Activated CD4-positive, alpha-beta T cell treated with anti-CD3 and anti-CD28 coated beads for 24 hours (primary cell): ENCODE data around the gene LLGL1.
A peak's percentile ranks its signal among the peaks of the same experiment; 100 is the strongest.

Experiments
- DNase-seq, 2 donors: peaks; one replicate each; pipeline ENCODE4 v3.0.0-alpha.2; 2020; ENCODE audit warnings: low read depth in 2 of 2

LLGL1 gene

DNA sequence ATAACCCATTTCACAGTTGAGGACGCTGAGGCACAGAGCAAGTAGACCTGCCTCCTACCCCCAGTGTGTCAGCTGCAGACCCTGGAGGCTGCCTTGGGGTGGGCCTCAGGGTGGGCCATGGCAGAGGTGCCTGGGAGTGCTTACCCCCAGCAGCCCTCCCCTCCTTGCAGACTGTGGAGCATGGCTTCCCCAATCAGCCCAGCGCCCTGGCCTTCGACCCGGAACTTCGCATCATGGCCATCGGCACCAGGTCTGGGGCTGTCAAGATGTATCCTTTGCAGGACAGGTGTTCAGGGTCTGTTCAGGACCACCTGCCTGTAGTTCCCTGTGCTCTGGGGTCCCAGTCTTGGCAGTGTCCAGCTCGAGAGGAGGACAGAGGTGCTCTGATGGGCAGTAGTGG lies 4.3 kb downstream of the LLGL1 start:
- DNase-seq, result no peak

DNA sequence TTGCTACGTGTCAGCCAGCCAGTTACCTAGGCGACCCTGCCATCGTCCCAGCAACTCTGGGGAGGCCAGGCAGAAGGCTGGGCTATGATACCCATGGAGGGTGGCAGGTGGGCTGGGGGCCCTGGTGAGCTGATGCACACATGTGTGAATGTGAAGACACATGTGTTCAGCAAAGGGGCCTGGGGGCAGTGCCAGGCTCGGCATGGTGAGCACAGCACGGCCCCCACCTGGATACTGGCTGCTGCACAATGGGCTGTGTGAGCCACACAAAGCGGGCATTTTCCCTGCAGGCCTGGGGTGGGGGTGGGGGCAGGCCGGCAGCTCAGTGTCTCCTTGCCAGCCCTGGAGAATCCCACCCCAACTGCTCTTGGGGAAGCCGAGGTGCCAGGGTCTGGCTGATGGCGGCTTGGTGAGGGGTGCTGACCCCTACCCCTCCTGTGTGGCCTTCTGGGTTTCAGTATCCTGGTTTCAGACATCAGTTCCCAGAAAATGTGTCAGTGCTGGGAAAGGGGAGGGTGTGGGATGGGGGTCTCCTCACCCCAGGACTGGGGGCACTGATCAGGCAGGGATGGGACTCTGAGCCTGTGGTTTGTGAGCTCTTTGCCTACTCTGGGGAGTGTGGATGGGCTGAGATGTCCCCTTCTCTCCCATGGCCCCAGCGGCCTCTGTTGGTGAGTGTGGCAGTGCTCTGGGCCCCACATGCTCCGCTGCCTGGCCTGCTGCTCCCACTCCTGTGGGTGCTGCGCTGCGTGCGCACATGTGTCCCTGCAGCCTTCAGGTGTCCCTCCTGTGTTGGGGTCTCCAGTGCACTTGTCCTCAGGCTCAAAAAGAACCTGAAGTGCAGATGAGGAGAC lies 5.1 kb downstream of the LLGL1 start:
- no peak for DNase-seq

DNA sequence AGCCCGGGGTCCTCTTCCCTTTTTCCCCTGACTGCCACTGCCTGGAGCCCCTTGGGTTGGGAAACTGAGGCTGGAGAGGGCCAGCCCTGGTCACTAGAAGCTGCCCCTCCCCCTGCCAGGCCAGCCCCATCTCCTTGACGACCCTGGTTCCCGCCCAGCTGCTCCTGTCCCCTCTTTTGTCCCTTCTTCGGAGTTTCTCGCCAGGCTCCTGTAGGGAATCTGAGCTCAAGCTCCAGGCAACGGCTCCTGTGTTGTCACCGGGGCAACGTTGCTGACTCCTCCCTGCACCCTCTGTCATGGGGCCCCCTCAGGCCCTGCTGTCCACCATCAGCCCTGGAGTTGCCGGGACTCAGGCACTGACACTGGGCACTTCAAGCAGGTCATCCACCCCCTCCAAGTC lies 5.7 kb downstream of the LLGL1 start:
- DNase-seq, result no peak

DNA sequence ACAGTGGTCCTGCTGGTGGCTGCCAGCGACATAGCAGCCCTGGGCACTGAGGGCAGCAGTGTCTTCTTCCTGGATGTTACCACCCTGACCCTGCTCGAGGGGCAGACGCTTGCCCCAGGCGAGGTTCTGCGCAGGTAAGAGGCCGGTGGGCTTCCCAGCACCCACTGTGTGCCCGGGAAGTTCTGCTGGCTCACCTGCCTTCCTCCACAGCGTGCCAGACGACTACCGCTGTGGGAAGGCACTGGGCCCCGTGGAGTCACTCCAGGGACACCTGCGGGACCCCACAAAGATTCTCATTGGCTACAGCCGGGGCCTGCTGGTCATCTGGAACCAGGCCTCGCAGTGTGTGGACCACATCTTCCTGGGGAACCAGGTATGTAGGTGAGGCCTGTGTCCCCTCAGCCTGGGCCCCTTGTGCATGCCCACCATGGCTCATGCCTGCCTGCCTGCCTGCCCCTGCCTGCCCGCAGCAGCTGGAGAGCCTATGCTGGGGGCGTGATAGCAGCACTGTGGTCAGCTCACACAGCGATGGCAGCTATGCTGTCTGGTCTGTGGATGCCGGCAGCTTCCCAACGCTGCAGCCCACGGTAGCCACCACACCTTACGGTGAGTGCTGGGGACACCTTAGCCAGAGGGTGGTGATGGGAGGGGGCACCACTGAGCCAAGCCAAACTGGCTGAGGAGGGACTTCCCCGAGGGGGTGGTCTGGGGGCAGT lies 8.5 kb downstream of the LLGL1 start:
- no peak for DNase-seq

DNA sequence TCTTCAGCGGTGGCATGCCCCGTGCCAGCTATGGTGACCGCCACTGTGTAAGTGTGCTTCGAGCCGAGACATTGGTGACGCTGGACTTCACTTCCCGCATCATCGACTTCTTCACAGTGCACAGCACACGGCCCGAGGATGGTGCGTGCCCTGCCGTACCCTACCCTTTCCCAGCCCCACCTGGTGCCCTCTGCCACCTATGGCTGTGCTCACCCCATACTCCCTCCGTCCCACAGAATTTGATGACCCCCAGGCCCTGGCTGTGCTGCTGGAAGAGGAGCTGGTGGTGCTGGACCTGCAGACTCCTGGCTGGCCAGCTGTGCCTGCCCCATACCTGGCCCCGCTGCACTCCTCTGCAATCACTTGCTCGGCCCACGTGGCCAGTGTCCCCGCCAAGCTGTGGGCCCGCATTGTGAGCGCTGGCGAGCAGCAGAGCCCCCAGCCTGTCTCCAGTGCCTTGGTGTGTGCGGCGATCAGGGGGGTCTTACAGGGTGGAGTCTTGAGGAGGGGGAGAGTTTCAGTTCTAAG lies 9.5 kb downstream of the LLGL1 start:
- no peak for DNase-seq

DNA sequence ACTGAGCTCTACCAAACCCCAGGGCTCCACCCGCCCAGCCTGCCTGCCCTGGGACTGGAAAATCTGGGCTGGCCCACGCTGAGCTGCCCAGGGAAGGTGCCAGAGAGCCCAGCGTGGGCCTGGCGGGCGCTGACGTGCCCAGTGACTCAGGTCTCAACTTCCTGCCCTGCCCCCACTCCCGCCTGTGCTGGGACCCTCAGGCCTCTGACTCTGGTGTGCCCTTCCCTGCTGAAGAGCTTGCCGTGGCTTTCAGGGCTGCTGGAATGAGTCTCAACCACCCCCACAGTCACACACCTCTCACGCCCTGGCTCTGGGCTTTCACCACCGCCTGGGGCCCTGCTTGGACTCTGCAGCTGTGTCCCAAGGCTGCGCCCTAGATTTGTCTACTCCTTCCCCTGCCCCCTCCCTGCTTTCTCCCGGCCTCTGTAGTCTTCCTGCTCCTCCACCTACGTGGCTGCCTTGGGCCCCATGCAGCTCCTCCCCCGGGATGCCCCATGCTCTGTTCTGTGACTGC lies 10.4 kb downstream of the LLGL1 start:
- DNase-seq, result peak in 1 of 2 donors; percentile 21

DNA sequence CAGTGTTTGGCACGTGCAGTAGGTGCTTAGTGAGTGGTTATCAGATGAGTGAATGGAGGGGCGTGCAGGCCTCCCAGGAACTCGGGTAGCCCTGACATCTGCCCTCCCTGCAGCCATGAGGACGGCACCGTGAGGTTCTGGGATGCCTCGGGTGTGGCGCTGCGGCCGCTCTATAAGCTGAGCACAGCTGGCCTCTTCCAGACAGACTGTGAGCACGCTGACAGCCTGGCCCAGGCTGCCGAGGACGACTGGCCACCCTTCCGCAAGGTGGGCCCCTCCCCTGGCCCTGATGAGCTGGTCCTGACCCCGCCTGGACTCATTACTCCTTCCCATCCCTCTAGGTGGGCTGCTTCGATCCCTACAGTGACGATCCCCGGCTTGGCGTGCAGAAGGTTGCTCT lies 11.1 kb downstream of the LLGL1 start:
- no peak for DNase-seq

DNA sequence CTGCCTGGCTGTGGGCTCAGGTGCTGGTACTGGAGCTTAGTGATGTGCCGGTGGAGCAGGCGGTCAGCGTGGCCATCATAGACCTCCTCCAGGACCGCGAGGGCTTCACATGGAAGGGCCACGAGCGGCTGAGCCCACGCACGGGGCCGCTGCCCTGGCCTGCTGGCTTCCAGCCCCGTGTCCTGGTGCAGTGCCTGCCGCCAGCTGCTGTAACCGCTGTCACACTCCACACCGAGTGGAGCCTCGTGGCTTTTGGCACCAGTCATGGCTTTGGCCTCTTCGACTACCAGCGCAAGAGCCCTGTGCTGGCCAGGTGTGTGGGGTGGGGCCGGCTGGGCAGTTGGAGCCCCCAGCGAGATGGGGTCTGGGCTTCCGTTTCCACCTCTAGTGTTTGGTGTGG lies 12.0 kb downstream of the LLGL1 start:
- DNase-seq, result no peak

DNA sequence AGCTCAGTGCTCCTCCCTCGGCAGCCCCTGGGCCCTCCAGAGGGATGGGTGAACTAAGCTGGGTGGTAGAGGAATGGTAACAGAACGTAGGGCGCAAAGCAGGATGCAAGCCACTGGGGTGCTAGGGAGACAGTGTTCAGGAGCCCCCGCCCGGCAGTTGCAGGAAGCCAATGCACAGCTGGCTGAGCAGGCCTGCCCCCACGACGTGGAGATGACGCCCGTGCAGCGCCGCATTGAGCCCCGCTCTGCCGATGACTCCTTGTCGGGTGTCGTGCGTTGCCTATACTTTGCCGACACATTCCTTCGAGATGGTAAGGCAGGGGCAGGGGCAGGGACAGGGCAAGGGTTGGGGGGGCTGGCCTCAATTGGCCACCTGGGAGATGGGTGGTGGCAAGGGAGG lies 12.9 kb downstream of the LLGL1 start:
- DNase-seq, result no peak

DNA sequence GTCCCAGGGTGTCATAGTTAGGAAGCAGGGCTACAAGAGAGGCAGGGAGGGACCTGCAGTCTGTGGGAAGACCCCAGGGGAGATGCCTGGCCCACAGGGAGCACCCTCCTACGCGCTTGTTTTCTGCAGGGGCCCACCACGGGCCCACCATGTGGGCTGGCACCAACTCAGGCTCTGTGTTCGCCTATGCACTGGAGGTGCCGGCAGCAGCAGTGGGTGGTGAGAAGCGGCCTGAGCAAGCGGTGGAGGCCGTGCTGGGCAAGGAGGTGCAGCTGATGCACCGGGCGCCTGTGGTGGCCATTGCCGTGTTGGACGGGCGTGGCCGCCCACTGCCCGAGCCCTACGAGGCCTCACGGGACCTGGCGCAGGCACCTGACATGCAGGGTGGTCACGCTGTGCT lies 15.0 kb downstream of the LLGL1 start:
- DNase-seq, result no peak

DNA sequence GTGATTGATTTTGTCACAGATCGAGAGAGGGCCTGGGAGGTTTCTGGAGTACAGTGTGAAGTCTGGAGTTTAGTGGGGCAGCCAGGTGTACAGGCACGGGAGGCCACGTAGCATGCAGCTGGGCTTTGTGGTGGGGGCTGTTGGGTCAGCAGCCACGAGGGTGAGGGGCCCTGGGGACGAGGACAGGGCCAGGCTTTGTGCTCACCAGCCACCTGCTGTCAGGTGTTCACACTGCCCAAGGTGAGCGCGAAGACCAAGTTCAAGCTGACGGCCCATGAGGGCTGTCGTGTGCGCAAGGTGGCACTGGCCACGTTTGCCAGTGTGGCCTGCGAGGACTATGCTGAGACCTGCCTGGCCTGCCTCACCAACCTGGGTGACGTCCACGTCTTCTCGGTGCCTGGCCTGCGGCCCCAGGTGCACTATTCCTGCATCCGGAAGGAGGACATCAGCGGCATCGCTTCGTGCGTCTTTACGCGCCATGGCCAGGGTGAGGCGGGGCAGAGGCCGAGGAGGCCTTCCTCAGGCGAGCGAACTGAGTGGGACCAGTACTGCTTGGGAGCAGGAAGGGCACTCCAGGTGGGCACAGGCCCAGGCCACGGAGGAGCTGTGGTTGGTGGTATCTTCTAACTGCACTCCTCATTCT lies 15.9 kb downstream of the LLGL1 start:
- DNase-seq, result no peak

DNA sequence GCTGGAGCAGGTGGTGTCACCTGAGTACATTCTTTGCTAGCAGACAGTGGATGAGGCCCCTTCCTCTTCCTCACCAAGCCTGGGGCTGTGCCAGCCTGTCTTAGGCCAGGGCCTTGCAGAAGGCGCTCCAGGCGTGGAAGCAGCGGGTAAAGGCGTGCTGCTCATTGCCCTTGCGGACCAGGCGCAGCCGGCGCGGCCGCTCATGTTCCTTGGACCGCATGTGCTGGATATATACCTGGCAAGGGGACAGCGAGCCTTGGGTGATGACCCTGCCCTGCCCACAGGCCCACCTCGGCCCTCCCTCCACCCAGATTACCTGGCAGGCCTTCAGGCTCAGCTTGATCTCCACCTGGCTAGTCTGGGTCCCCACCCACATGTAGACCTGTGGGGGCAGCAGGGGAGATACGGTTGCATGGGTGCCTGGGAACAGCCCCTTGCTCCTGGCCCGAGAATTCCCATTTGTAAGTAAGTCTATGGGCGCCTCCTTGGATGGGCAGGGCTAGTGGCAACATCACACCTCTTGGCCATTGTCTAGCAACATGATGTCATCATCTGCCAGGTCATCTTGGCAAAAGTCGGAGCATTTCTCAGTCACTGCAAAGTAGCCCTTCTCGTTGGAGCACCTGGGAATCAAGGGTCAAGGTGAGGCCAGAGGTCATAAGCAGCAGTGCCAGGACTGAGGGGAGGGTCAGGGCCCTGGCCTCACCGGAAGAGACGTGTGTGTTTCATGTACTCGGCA lies 19.8 kb downstream of the LLGL1 start:
- no peak for DNase-seq

DNA sequence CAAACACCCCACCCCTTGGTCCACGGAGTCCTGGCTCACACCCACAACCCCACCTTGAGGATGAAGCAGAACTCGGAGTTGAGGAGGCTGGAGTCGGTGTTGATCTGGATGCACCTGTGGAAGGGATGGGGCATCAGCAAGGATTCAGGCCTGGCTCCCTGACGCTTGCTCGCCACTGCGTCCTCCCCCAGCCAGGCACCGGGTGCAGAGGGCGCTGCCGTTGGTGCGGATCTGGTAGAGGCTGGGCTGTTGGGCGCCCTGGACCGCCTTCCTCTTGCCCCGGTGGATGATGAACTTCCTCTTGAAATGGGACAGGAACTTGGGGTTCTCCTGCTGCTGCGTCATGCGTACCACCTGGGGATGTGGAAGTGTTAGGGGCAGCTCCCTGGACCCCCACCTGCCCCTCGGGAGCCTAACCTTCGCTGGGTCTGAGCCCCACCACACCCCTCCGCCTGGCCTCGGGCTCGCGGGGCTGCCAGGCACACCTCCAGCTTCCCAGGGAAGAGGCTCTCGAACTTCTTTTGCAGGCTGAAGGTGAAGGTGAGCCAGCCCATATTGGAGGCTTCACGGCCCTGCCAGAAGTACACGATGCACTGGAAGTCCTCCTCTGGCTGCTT lies 20.8 kb downstream of the LLGL1 start:
- DNase-seq, result no peak

DNA sequence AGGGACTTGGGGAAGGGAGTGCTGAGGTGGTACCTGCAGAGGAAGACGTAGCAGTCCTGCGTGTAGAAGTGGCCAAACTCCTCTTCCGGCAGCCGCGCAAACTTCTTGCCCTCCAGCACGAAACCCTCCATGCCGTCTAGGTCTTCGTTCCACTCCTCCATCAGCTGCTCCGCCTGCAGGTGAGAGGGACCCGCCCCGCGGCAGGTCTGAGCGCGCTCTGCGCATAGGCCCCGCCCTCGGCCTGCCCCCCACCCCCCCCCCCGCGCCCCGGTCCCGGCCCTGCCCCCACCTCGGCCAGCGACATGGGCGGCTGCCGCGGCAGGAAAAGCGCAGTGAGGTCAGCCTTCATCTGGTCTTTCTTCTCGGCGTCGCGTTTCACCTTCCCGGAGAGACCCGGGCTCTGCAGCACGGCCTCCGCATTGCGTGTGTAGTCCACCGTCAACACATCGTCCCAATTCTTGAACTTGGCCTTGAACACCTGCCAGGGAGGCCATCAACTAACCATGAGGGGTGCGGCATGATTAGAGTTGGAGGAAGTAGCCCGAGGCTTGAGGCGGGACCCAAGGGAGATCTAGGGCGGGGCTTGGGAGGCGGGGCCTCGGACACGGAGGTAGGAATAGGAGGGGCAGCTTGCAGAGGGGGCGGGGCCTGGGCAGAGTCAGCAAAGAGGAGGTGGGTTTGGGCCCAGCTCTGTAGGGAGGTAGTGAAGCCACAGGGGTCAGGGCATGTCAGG lies 21.6 kb downstream of the LLGL1 start:
- DNase-seq, result peak; percentile 38 to 47

DNA sequence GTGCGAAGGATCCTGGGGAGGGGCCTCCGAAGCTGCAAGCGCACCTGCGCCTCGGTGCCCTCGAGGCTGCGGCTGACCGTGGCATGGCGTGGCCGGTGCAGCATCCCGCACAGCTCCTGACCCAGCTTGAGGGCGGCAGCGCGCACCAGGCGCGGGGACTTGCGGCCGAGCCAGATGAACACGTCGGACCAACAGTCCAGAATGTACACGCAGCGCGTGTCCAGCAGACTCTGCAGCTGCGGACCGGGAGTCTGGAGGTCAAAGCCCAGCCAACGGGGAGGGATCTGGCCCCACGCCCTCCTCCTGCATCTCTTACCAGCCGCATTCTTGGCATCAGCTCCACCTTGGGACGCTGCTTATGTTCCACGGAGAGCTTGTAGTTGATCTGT lies 22.2 kb downstream of the LLGL1 start:
- no peak for DNase-seq

DNA sequence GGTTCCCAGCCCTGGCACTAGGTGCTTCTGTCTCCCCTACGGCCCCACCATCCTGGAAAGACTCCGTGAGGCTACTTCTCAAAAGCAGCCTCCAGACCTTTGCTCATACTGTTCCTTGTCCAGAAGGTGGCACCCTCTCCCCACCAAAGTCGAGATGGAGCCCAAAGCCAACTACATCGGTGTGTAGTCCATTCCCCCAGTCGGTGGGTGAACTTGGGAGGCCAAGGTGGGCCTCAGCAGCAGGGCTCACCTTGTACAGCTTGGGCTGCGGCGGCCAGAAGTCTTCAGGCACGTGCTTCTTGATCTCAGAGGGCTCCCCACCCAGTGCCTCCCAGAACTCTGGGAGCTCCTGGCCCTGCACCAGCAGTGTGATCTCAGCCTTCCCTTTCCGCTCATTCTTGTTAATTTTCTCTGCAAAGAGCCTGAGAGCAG lies 22.9 kb downstream of the LLGL1 start:
- peak; percentile 44 to 50 for DNase-seq

DNA sequence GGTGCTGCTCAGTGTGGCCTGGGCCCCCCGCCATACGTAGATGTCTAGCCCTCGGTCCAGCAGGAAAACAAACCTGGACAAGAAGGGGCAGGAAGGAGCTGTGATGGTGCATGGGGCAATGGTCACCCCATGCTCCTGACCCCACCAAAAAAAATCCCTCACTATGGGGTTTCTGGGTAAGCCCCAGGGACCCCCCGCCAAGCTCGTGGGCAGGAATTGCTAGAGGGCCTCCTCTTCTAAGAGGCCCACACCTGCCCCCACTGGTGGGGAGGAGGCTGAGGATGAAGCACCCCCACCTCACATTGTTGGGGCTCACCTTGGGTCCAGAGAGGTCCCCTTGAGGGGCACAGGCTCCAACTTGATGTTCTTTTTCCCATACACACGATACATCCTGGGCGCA lies 23.4 kb downstream of the LLGL1 start:
- DNase-seq, result no peak

DNA sequence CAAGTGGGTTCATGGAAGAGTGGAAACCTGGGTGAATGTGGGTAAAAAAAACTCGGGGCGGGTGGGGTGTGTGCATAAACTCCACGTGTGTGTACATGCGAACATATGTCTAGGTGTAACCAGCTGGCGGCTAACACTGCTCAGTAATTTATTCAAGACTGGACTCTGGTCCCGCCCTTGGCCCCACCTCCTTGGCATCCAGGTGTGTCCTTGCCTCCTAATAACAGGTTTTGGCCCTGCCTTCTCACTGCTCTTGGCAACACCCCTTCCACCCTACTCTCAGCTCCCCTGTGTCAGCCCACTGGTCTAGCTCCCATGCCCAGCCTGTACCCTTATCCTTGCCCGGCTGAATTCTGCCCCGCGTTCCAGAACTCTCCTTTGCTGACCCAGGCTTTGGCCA lies 24.8 kb downstream of the LLGL1 start:
- DNase-seq, result no peak

DNA sequence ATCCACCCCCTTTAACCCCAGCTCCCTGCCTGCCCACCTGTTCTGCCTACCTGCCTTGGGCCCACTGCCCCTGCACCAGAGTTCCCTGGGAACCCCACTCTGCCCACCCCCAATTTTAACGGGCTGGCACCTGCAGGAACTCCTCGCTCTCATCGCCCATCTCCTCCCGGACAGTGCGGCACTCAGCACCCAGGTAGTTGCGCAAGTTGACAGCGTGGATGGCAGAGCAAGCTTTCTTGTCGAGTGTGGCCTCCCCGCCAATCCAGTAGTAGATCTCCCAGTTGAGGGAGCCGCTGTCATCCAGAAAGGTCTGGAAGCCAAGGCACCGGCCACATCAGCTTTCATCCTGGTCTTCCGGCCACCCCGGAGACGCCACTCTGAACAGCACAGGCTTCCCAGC lies 25.3 kb downstream of the LLGL1 start:
- no peak for DNase-seq

DNA sequence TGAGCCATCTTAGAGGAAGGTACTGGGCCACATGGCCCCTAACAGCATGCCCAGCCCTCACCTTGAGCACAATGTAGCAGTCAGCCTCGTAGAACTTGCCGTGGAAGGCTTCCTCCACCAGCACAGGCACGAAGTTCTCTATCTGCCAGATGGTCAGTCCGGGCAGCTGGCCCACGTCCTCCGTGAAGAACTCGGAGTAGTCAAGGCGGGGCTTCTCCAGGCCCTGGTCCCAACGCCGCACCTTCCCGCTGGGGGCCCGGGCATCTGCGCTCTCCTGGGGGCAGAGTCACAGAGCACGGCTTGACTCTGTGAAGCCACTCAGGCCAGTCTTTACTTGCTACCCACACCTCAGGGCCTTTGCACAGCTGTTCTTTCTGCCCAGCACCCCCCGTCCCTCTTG lies 25.8 kb downstream of the LLGL1 start:
- DNase-seq, result no peak

DNA sequence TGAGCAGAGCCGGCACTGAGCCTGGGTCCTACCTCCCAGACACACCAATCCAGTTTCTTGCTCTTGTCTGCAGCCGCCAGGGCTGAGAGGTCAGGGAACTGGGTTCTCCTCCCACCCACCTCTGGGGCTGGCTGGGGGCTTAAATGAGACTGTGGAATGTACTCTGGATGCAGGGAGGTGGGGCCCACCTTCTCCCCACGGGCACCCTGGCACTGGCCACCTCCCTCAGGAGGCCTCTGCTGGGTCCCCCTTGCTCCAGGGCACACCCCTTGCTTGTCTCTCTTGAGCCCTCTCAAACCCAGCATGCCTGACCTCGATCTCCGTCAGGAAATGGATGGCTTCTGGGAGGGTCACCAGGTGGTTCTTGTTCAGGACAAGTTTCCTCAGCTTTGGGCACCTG lies 26.7 kb downstream of the LLGL1 start:
- DNase-seq, result no peak
